Cardiac fibroblast (primary cell): ENCODE results near the gene MAGT1.

Experiments used
- DNase-seq, 2 donors: peaks; one replicate each; pipeline versions ENCODE4 v3.0.0 to v3.0.0-alpha.2; 2010; ENCODE audit warnings: low read depth in 2 of 2
- H3K4me3 ChIP-seq, 2 donors: replicated peaks in 1 of 2; 1 replicate in 1 of 2; 2 replicates in 1 of 2; pipeline ENCODE4 v1.5.1; 2011; ENCODE audit warnings: low read depth in 2 of 2, low read length in 2 of 2, mild to moderate bottlenecking in 2 of 2, moderate library complexity in 1 of 2
- TF ChIP-seq, protein P1 (sequence below): IDR thresholded peaks from one replicate; pipeline ENCODE4 v1.5.1; 2011; ENCODE audit warnings: low read depth, mild to moderate bottlenecking, low read length, inconsistent platforms

The MAGT1 gene

DNA sequence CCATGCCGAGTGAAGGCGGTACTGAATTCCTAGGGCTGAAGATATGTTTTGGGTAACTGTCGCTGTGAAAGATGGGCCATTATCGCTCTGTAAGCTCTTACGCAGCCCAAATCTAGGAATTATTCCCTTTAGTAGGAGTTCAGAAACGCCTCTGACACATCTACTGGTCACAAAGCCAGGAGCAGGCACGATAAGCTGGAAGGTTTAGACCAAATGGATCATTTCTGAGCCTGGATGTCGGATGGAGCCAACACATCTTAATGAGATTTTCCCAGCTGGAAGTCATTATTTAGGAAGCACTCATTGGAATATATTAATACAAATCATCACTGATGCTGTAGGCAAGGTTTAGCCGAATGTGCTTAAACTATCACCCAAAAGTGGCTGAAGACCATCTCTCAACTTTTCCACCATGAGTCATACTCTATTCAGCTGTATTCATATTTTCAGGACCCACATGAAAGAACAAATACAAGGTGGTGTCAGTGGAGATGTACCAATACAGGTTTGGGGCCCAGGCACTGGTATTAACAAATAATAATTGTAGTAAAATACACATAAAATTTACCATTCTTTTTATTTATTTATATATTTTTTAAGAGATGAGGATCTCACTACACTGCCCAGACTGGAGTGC, 75.0 kb downstream of the MAGT1 start:
- TF ChIP-seq, protein P1, sequence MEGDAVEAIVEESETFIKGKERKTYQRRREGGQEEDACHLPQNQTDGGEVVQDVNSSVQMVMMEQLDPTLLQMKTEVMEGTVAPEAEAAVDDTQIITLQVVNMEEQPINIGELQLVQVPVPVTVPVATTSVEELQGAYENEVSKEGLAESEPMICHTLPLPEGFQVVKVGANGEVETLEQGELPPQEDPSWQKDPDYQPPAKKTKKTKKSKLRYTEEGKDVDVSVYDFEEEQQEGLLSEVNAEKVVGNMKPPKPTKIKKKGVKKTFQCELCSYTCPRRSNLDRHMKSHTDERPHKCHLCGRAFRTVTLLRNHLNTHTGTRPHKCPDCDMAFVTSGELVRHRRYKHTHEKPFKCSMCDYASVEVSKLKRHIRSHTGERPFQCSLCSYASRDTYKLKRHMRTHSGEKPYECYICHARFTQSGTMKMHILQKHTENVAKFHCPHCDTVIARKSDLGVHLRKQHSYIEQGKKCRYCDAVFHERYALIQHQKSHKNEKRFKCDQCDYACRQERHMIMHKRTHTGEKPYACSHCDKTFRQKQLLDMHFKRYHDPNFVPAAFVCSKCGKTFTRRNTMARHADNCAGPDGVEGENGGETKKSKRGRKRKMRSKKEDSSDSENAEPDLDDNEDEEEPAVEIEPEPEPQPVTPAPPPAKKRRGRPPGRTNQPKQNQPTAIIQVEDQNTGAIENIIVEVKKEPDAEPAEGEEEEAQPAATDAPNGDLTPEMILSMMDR = no peak
- peak in 1 of 2 donors; percentile 0 for DNase-seq
- H3K4me3 ChIP-seq = no peak overlapping the region

GRCh38 chrX:77814210-77814609, 81.0 kb downstream of the MAGT1 start:
- TF ChIP-seq, protein P1 = no peak
- DNase-seq = no peak
- no peak overlapping the region for H3K4me3 ChIP-seq

- DNase-seq = no peak
- H3K4me3 ChIP-seq = no peak overlapping the region
- TF ChIP-seq, protein P1 = no peak
Observed at GRCh38 chrX:77802201-77802600, 93.0 kb downstream of the MAGT1 start.

DNA sequence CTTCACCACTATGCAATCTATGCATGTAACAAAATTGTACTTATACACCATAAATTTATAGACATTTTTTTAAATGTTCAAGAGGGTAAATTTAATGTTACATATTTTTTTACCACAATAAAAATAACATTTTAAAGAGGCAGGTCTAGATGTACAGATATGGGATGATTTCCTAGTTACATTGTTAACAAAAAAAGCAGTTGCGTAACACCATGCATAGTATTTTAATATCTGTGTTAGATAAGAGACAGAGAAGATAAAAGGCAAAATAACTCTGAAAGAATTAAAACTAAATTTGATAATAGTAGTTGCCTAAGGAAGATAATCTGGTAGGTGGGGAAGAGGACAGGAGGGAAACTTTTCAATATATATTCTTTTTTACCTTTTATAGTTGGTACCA, 100.1 kb downstream of the MAGT1 start:
- no peak overlapping the region for H3K4me3 ChIP-seq
- DNase-seq = no peak
- TF ChIP-seq, protein P1 = no peak

GRCh38 chrX:77793946-77794345, 101.3 kb downstream of the MAGT1 start:
- DNase-seq = no peak
- no peak overlapping the region for H3K4me3 ChIP-seq
- TF ChIP-seq, protein P1 = no peak

DNA sequence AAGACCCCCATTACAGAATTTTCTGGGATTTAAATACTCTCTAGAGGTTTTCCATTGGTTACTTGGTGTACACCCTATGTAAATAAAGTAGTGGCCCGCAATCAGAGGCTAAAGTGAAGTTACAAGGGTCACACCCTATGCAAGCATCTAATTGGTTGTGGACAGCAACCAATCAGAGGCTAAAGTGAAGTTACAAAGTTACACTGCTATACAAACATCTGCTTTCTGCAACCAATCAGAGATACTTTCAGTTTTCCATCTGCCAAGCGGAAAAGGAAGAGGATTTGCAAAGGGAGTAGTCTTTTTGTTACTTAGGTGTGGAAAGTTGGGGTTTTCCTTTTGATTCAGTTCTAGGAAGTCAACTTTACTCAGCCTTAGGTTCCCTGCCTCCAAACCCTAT, 107.2 kb downstream of the MAGT1 start:
- TF ChIP-seq, protein P1 = no peak
- H3K4me3 ChIP-seq = no peak overlapping the region
- peak; percentile 24 to 51 for DNase-seq

GRCh38 chrX:77786365-77786680, 108.9 kb downstream of the MAGT1 start:
- peak overlapping the region; percentile 67 to 70 for H3K4me3 ChIP-seq
- TF ChIP-seq, protein P1 = no peak
- DNase-seq = no peak
